HG02938 (cell line): ENCODE results near the gene TANGO6.

Experiments used
- ATAC-seq: cut with Tn5 transposase; IDR thresholded peaks from one replicate; pipeline ENCODE4 v1.9.1; 2021; ENCODE audit warnings: mild to moderate bottlenecking, moderate library complexity; ENCODE audit not compliant: unreplicated experiment

Gene TANGO6

DNA sequence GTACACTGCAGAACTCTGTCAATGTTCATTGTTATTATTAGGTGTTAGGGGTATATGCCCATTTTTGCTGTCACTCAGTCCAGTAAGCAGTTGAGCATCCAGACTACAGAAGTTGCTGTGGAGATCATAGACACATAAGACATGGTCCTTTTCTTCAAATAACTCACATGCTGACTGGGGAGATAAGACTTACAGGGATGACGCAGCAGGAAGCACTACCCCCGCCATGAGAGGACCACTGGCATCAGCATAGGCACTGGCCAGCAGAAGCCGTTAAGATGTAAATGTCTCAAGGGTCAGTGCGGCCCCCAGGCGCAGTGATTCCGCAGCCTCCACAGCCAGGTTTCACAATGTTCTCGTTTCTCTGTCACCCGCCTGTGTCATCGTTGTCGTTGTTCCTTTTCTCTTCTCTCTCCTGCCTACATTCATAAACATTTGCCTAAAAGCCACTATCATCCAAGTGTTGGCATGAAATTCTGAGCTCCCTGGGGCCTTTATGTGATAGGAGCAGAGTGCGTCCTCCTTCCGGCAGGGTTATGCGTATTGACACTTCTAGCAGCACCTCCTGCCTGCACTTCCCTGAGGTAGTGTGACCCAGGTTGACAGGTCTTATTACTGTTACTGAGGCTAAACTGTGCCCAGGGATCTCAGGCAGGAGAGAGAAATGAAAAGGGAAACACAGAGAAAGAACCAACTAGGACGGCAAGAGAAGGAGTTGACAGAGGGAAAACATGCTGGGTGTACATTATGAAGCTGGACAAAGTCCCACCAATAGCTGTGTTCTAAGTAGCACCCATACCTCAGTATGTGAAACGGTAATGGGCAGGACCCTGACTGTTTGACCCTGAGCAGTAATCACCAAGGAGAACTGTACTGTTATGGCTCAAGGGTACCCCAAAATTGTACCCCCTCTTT, 17.9 kb downstream of the TANGO6 start:
- no peak for ATAC-seq

DNA sequence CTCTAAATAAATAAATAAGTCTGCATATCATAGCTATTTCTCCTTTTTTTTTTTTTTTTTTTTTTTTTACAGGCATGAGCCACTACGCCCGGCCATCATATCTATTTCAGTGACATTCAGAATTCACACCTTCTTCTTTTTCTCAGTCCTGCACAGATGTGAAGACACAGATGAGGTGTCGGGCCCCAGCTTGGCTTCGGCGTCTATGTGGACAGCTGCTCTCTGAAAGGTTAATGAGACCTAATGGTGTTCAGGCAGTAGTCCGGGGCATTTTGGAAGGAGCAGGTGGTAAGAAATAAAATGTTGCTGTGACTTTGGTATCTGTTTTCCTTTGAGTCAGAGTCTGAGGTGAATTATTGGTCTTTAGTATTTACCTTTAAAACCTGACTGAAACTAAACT, 23.6 kb downstream of the TANGO6 start:
- ATAC-seq: no peak

DNA sequence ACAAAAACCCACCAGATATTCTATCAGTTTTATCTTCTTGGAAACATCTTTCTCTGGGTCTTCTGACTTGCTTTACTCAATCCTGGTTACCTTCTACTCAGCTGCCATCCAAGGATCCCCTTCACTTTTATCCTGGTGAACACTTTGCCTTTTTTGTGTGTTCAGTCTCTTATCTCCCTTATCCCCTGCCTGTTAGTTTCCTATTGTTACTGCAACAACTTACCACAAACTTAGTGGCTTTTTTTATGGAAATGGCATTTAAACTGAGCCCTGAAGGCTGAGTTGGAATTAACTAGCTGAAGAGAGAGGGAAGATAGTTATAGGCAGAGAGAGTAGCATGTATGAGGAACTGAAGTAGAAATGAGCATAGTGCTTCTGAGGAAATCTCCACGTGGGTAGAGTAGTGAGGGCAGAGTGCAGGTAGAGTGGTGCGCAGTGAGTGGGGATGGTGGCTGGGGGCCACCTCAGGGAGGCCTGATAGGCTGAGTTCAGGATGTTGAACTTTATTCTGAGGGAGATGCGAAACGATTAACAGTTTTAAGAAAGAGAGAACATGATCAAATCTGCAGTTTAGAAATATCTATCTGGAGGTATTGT, 26.3 kb downstream of the TANGO6 start:
- ATAC-seq: no peak

DNA sequence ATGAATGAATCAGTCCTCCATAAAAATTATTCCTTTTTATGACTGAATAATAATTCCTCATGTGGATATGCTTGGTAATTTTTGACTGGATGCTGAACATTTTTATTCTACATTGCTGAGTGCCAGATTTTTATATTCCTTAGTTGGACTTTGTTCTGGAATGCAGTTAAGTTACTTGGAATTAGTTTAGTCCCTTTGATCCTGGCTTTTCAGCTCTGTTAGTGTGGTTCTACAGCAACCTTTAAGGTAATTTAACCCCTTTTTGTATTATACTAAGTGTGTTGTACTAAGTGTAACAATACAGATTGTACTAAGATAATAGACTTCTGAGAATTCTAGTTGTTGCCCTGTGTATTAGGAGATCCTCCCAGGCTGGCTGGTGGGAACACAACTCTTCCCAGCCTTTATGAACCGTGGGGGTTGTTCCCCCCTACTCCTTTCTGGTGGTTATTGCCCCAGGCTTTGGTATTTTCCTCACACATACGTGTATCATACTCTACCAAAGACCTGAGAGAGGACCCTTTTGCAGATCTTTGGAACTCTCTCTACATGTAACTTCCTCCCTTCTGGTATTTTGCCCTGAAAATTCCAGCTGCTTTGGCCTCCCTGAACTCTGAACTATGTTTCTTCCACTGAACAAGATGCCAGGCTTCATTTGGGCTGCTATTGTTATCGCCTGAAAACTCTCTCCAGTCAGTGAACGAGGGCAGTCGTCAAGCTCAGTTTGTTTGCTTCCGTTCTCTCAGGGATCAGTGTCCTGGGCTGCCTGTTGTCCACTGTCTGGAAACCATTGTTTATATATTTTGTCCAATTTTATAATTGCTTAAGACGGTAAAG, 30.5 kb downstream of the TANGO6 start:
- no peak for ATAC-seq

DNA sequence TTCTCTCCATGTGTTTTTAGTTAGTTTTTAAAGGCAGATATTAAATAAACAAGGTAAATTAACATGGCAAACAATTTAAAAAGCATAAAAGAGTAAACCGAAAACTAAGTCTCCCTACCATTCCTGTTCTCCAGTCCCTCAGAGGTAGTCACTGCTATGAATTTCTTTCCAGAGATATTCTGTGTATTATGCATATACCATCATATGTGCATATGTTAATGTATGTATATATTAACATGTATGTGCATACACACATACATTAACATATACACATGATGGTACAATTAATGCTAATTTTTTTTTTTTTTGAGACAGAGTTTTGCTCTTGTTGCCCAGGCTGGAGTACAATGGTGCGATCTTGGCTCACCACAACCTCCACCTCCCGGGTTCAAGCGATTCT, 32.5 kb downstream of the TANGO6 start:
- ATAC-seq: no peak

DNA sequence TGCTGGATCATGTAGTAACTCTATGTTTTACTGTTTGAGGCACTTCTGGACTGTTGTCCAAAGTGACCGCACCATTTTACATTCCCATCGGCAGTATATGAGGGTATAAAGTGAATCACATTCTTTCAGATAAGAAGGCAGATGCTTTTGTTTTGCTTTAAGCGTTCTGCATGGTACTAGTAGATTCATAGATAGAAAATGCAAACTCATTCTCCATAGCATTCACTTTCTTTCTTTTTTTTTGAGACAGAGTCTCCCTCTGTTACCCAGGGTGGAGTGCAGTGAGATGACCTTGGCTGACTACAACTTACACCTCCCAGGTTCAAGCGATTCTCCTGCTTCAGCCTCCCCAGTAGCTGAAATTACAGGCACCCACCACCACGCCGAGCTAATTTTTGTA, 40.4 kb downstream of the TANGO6 start:
- no peak for ATAC-seq

DNA sequence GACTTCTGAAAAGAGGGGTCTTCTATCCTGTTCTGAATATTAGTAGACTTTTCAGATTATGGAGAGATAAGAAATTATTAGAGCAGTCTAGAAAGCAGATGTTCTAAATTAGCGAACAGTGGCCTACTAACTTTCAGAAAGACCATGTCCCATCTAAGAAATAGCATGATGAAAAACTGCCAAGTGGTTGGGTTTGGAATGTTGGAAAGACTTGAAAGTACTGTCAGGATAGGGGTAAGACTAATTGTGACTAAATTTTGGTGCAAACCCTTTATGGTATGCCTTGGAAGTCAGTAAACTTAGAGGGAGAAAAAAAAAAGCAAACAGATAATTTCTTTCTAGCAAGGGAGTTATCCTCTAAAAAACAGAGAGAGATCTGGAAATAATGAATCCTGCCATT, 41.1 kb downstream of the TANGO6 start:
- ATAC-seq: no peak

DNA sequence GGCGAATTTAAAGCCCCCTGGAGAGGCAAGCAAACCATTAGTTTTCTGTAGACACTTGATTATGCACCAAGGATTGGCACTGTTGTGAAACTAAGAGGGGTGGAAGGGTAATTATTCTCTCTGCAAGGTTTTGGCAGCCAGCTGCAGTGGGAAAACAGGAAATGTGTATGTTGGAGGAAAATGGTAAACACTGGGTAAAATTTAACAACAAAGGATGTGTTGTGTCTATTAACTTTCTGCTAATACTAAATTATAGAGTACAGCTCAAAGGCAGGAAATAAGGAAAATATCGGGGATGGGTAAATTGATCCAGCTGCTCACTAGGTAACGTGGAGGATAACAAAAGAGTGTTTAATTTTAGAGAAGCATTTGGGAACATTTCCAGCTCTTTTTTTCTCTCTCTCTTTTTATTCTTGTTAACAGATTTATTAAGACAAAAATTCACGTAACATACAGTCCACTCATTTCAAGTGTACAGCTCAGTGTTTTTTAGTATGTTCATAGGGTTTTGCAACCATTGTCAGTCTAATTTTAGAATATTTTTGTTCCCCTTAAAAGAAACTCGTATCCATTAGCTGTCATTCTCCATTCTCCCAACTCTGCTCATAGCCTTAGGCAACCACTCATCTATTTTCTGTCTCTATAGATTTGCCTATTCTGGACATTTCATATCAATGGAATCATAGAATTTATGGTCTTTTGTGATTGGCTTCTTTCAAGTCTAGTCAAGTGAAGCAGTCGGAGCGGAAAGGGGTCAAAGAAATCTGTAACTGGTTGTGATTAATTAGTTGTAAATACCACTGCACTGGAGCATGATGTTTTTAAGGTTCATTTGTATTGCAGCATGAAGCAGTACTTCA, 41.8 kb downstream of the TANGO6 start:
- ATAC-seq: no peak

DNA sequence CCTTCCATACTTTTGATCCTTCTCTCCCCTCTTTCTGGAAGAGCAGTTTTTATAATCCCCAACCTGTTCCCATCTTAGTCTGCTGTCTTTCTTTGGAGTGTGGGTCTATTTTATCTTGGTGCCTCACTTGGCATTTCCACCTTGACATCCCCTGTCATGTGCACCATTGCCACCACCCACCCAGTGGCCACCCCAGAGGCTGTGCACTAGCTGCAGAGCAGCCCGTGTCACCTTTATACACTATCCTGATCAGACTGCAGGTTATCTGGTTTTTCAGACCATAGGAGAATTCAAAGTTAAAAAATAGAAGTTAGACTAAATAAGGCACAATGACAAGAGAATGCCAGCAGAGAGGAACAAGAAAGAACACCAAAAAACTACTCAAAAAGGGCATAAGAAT, 43.8 kb downstream of the TANGO6 start:
- no peak for ATAC-seq

DNA sequence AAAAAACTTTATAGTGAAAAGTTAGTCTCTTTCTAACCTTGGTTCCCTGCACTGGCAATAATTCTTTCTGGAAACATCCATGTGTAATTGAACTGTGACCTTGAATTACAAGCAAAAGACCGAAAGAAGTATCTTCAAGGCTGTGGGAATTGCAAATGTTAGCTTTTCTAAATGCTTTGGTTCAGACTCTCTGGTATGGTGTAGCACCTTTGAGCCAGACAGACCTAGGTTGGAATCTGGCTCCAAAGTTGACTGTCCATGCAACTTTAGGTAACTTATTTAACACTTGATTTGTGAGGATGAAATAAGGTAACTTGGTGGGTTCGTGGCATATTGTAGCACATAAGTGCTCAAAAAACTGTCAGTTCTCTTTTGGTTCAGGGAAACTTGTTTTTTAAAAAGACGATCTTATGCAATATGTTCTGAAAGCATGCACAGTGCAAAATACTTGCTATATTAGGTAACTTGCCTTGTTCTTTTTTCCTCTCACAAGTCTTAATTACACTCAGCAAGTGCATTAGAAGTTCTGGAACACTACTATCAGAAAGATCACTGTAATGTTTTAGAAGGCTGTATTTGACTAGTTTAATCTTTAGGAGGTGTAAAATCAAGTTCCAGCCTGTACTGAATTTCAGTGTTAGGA, 46.3 kb downstream of the TANGO6 start:
- ATAC-seq: no peak

DNA sequence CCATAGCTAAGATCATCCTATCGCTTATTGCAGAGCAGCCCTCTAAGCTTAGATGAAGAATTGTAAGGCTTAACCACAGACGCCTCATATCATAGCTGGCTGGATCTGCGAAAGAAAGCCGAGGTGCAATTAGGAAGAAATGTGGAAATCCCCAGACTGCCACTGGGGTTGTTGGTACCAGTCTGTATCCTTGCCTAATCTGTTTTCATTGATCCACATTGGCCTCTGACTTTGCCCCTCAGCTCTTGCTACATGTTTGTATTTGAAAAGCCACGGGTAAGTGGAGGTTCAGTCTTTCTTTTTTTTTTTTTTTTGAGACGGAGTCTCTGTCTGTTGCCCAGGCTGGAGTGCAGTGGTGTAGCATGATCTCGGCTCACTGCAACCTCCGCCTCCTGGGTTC, 48.9 kb downstream of the TANGO6 start:
- no peak for ATAC-seq

DNA sequence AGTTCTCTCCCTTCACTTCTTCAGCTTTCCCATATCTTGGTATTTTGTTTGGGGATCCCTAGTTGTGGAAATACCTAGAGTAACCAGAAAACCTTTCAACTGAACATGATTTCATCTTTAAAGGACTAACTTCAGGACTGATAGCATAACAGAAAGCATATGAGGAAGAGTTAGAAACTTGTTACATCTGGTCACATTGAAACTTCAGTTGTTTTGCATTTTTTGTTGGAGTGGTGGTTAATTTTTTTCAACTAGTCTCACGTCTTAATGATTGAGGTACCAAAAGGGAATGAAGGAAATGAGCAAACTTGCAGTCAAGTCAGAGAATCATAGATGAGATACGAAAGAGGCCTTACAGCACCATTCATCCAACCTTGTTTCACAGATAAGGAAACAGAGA, 49.6 kb downstream of the TANGO6 start:
- ATAC-seq: no peak

DNA sequence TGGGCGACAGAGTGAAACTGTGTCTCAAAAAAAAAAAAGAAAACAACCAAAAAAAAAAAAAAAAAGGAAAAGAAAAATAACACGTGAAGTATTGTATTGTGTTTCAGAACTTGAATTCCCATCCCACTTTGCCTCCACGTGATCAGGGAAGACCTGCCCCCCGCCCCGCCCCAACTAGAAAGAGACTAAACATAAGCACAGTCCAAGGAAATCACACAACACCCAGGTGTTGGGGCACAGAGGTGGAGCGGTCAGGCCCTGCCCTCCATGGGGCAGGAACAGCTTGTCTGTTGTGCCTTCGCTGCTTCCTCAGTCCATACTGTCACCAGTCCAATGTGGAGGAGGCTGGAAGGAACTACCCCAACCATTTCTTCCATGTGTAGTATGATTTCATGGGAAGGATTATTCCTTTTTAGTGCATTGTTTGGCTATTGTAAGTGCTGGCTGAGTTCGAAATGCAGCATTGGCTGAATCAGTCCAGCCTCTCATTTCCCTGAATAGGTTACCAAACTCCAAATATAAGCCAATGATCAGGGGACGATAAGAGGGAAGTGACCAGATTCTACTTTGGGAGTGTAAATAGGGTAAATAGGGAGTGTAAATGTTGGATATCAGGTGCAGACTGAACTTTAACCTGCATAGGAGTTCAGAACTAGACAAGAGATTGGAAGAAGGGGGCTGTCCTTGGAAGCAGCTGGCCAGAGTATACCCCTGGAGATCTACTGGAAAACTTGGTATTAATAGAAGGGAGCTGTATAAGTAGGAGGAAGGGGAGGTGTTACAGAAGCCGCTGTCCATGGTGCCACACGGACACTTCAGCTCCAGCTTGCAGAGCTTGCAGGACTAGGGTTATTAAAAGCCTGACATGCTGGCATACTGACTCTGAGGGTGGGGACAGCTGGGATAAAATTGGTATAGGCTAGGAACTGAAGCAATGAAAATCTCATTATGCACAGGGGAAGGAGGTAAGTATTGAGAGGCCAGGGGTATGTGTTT, 50.7 kb downstream of the TANGO6 start:
- ATAC-seq: no peak

DNA sequence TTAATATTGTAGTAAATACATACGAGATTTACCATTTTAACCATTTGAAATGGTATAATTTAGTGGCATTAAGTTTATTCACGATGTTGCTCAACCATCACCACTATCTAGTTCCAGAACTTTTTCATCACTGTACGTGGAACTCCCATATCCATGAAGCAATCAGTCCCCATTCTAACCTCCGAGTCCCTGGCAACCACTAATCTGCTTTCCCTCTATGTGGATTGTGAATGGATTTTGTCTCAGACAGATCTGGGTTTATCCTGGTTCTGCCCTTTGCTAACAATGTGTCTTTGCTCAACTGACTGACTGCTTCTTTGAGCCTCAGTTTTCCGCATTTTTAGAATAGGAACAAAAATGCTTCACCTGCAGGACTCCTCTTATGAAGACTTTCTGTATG, 51.4 kb downstream of the TANGO6 start:
- ATAC-seq: no peak

DNA sequence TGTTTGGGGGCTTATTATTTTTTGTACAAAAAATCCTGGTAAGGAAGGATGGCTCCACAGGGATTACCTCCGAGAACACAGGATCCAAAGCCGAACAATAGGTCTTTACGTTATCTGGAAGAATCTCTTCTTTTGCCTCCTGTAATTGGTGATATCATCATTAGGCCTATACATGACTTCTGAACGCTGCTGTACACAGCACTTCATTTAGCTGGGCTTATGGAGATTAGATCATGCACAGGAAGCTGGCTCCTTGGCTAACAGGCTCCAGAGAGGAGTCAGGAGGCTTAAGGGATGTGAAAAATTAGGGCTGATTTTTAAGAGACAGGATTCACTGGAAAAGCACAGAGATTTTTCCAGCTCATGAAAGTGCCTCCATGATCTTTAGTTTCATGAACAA, 54.7 kb downstream of the TANGO6 start:
- no peak for ATAC-seq

DNA sequence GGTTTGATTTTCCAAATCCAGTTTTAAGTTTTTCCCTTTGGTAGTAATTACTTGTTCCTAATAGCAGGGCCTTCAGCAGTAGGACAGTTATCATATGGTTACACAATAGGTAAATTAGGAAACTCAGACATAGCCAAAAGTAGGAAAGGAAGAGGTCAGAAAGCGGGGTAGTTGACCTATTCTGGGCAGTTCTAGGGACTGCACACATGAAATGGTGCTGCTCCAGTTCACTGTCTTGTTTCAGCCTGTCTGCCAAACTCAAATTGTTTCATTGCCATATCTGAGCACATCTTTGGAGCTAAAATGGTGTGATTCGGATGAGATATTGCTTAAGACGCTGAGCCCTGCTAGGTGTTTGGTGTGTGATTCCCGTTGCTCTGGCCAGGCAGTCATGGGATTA, 56.7 kb downstream of the TANGO6 start:
- ATAC-seq: no peak

DNA sequence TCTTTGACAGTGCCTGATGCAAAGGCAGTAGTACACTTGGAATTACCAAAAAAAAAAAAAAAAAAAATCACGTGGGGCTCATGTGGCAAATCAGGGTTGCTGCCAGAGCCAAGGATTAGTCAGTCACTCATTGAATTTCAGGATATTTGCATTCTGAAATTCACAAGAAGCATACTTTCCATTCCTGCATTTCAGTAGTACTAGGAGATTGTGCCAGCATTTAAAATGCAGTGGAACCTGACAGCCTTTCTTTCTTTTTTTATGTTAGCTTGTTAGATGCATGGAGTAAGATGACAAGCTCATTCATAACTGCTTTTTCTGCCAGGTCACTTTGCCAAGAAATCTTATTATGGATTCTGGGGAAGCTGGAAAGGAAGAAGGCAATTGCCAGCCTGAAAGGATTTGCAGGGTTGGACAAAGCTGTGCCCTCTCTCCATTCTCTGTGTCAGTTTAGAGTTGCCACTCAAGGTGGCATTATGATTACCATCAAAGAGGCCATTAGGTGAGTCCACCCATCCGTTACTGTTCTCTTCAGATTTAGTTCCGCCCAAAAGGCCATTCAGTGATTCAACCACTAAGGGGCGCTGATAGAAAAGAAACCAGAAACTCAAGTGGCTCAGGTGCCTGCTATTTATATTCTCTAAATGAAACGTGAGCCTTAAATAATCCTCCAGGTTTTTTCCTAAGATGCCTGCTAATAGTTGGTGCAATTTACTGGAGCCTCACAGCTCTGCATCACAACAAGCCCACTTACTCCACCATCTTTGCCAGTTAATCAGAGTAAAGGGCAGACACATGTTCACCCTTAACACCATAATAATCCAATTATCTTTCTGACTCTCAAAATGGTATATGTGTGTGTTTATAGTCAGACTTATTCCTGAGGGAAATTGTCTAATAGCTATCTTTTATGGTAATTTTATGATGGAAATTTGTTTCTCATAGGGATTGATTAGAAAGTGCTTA, 59.0 kb downstream of the TANGO6 start:
- no peak for ATAC-seq

DNA sequence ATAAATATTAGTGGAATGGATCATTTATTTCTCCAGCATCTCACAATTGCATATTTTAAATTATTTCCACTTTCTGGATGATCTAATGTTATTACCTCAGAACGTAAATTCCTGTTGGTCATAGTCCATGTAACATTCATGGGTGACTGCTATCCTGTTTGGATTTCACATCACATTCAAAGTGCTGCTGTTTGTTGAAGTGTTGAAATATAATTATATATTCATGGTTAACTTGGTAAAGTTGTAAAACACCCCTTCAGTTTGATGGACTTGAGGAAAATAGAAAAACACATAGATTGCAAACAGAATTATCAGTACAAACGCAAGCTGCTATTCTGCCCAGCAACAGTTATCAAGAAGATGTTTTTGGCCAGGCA, 59.6 kb downstream of the TANGO6 start:
- no peak for ATAC-seq
